Fibroblast of mammary gland (primary cell): ENCODE results near the gene FAU.

ENCODE experiments used
- DNase-seq: peaks from one replicate; pipeline ENCODE4 v3.0.0-alpha.2; 2010; ENCODE audit warnings: low read depth
- H3K4me3 ChIP-seq: 2 replicates; pipeline ENCODE4 v1.5.1; 2011; ENCODE audit warnings: low read depth, mild to moderate bottlenecking, low read length, moderate library complexity; ENCODE audit not compliant: control insufficient read depth
- CTCF ChIP-seq: conservative IDR thresholded peaks from 2 replicates; pipeline ENCODE4 v1.5.1; 2011; ENCODE audit warnings: low read depth, low read length, inconsistent platforms; ENCODE audit not compliant: control insufficient read depth, insufficient read depth

Gene FAU

GRCh38 chr11:65163684-65164083 lies 41.8 kb upstream of the FAU start:
- H3K4me3 ChIP-seq: no peak overlapping the region
- no peak for TF ChIP-seq CTCF
- DNase-seq: no peak

DNA sequence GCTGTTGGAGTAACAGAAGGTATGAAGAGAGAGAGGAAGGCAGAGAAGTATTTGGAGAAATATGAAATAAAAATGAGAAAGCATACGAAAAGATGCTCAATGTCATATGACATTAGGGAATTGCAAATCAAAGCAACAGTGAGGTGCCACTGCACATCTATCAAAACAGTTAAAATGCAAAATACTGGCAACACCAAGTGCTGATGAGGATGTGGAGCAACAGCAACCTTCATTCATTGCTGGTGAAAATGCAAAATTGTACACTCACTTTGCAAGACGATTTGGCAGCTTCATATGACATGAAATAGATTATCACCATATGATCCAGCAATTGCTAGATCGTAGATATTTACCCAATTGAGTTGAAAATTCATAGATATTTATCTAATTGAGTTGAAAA lies 38.7 kb upstream of the FAU start:
- H3K4me3 ChIP-seq: no peak overlapping the region
- DNase-seq: no peak
- no peak for TF ChIP-seq CTCF

- no peak overlapping the region for H3K4me3 ChIP-seq
- no peak for TF ChIP-seq CTCF
- no peak for DNase-seq
These were observed 37.1 kb upstream of the FAU start for GRCh38 chr11:65159012-65159411.

- no peak for TF ChIP-seq CTCF
- no peak for DNase-seq
- H3K4me3 ChIP-seq: no peak overlapping the region
These were observed 35.4 kb upstream of the FAU start for GRCh38 chr11:65157336-65157735.

DNA sequence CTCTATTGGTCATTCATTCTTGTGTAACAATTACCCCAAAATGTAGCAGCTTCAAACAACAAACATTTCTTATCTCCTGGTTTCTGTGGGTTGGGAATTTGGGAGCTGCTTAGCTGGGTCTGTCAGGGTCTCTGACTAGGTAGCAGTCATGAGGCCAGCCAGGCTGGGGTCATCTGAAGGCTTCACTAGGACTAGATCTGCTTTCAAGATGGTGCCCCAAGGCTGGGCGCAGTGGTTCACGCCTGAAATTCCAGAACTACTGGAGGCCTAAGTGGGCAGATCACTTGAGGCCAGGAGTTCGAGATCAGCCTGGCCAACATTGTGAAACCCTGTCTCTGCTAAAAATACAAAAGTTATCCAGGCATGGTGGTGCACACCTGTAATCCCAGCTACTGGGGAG lies 35.0 kb upstream of the FAU start:
- no peak for TF ChIP-seq CTCF
- no peak overlapping the region for H3K4me3 ChIP-seq
- DNase-seq: no peak

DNA sequence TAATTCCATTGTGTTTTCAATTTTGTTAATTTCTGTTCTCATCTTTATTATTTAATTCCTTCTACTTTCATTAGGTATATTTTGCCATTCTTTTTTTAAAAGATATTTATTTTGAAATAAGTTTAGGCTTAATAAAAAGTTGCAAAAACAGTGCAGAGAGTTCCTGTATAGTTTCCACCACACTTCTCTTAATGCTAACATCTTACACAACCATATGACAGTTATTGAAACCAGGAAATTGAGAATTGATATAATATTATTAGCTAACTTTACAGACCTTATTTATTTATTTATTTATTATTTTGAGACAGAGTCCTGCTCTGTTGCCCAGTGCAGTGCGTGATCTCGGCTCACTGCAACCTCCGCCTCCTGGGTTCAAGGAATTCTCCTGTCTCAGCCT lies 34.3 kb upstream of the FAU start:
- no peak for DNase-seq
- TF ChIP-seq CTCF: no peak
- H3K4me3 ChIP-seq: no peak overlapping the region

GRCh38 chr11:65152122-65152521 lies 30.2 kb upstream of the FAU start:
- DNase-seq: no peak
- no peak for TF ChIP-seq CTCF
- H3K4me3 ChIP-seq: no peak overlapping the region
